NCI-H226 (cell line): ENCODE results near the gene GINS2.

Experiments used
- DNase-seq: peaks from one replicate; pipeline ENCODE4 v3.0.0-alpha.2; 2015

Gene GINS2

DNA sequence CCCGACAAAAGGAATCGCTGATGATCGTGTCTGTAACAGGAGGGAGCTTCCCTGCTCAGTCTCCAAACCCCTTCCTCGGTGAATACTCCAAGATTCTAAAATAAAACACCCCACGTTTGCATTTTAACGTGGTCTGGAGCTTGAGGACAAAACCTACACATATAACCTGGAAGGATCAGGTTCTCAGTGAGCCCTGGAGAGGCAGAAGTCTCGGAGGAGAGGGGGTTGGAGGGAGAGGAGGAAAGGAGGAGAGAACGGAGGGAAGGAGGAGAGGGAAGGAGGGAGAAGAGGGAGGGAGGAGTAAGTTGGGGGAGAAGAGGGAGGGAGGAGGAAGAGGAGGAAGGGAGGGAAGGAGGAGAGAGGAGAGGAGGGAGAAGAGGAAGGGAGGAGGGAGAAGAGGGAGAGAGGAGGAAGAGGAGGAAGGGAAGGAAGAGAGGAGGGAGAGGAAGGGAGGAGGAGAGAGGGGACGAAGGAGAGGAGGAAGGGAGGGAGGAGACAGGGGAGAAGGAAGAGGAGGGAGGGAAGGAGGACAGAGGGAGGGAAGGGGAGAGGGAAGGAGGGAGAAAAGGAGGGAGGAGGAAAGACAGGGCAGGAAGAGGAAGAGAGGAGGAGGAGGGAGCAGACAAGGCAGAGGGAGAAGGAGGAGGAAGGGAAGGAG, 27.4 kb upstream of the GINS2 start:
- no peak for DNase-seq

DNA sequence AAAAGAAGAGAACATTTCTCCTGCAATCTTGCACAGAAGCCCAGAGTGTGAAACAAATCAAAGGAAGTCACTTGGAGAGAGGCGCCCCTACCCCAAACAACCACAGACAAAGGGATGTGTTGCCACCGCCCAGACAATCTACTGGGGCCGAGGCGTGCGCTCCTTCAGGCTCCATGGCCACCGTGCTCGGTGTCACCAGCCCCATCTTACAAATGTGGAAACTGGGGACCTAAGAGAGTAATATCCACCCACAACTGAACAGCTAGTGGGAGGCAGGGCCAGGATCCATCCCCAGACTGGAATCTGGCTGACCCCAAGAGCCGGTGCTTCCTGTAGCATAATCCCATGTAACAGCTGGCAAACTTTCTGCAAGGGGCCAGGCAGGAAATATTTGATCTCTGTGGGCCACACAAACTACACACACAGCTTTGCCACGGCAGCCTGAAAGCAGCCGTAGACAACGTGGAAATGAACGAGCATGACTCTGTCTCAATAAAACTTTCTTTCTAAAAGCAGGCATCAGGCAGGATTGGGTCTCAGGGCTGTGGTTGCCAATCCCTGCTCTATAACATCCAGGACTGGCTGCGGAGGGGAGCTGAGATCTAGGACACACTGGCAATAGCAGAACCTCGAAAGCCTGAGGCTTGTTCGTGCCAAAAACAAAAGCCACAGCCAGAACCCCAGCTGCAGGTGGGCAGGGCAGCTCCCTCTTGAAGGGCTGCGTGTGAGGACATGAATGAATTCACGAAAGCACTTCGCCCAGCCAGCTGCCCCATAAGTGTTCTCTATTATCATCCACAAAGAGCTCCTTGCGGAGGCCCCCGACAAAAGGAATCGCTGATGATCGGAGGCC, 26.6 kb upstream of the GINS2 start:
- DNase-seq = no peak

DNA sequence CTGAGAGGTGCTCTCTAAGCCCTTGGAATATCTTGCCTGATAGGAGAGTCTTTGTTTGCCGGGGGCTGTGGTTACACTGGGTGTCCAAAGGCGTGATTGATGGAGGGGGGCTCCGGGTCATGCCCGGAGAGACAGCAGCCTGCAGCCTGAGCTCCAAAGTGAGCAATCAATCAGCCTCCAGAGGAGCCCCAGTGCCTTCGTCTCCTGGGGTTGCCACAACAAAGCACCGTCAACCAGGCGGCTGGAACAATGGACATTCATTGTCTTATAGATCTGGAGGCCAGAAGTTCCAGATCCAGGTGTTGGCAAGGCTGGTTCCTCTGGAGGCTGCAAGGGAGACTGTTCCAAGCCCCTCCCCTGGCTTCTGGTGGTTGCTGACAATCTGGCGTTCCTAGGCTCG, 24.0 kb upstream of the GINS2 start:
- no peak for DNase-seq

DNA sequence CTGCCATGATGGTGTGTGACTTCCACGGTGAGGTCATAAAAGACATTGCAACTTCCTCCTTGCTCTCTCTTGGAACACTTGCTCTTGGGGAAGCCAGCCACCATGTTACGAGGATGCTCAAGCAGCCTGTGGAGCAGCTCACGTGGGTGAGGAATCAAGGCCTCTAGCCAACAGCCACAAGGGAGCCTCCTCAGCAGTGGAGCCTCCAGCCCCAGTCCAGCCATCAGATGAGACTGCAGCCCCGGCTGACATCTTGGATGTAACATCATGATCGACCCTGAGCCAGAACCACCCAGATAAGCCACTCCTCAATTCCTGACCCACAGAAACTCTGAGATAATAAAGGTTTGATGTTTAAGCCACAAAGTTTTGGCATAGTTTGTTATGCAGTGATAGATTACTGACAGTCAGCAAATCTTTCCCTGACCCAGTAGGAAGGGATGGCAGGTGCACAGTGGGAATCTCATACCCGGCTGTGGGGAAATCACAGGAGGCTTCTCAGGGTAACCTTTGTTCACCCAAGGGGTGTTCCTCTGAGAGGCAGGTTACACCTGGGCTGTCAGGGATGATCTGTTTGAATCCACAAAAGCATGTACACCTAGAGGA, 23.3 kb upstream of the GINS2 start:
- no peak for DNase-seq

DNA sequence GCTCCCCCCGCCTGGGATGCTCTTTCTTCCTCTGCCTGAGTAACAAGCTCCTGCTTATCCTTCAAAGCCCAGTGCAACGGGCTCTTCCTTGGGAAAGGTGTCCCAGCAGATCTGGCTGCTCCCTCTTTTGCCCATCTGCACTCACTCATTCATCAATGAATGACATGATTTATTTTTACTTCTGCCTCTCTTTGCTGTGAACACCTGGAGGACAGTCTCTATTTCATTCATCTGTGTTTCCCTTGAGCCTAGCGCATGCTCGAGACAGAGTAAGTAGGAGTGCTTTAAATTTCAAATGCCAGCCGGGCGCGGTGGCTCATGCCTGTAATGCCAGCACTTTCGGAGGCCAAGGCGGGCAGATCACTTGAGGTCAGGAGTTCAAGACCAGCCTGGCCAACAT, 22.0 kb upstream of the GINS2 start:
- DNase-seq = no peak

DNA sequence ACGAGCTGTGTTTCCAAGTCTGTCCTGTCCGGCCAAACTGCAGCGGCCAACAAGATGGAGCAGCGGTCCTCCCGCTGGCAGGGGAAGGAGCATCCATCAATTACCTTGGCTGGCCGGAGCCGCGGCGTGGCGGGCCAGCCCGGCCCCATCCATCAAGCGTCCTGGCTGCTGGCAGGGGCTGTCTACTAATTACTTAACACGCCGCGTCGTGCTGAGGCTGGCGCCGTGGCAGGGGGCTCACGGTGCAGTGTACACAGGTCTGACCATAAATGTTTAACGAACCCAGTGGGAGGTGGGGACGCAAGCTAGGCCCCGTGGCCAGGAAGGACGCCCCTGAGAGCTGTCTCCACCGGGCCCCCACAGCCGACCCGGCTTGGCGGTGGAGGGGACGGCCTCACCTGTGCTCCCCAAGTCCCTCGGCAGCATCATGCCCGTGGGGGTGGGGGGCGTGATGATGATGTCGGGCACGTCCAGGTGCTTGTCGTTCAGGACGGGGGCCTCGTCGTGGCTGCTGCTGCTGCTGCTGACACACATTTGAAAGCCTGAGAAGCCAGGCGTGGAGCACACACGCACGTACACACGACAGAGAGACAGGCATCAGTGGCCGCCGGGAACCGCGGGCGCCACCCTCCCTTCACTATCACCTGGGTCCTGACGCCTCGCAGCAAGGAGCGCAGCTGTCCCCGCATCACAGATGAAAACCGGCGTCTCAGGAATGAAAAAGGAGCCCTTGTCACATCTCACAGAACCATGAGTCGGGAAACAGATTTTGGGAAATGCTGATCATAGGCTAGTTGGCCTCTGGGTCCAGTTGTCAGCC, 21.2 kb upstream of the GINS2 start:
- no peak for DNase-seq

DNA sequence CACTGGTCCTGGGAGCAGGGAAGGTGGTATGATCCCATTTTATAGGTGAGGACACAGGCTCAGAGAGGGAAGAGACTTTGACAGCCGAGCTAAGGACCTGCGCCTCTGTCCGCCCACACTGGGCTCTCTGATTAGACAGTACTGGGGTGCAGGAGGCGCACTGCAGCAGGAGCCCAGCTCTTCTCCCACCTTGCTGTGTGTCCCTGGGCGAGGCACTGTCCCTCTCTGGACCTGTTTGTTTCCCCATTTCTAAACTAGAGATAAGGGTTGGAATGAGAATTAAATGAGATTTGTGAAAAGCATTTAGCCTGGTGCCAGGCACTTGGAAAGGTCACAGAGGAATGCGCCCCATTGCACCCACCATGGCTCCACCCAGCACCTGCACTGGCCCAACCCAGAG, 19.6 kb upstream of the GINS2 start:
- no peak for DNase-seq

DNA sequence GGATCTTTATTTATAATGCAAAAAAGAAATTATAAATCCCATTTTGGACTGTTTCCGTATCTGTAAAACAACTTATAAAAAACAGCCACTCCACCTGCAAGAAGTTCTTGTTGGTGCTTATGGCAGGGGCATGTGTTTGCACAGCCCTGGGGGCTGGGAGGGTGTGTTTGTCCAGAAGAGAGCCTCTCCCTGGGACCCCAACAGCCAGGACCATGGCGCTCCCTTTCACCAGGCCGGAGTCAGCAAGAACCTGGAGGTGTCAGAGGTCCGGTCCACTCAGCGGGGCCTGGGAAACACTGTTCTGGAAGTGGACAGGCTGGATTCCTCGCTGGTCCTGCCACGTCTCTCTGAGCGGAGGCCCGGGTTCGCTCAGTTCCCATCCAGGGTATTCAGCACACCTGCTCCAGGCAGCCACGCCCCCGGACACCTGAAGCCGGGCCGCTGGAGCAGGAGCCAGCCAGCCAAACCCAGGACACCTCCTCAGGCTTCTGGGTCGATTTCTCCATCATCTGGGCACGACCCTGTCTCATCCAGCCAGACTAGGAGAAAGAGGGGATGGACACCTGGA, 18.9 kb upstream of the GINS2 start:
- DNase-seq = no peak

DNA sequence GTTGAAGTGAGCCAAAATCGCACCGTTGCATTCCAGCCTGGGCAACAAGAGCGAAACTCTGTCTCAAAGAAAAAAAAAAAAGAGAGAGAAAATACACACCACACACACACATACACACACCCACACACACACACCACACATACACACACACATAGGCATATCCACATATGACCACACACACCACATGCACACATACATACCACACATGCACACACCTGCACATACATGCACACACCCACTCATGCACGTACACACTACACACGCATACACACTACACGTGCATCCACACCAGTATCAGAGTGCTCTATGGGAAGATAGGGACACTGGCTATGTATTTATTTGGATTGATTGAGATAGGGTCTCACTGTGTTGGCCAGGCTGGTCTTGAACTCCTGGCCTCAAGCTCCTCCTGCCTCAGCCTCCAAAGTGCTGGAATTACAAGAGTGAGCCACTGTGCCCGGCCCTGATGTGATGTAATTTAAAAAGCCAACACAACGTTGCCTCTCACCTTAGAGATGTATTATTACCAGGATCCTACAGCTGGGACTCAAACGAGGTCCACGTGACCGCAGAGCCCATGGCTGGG, 17.8 kb upstream of the GINS2 start:
- DNase-seq = no peak

DNA sequence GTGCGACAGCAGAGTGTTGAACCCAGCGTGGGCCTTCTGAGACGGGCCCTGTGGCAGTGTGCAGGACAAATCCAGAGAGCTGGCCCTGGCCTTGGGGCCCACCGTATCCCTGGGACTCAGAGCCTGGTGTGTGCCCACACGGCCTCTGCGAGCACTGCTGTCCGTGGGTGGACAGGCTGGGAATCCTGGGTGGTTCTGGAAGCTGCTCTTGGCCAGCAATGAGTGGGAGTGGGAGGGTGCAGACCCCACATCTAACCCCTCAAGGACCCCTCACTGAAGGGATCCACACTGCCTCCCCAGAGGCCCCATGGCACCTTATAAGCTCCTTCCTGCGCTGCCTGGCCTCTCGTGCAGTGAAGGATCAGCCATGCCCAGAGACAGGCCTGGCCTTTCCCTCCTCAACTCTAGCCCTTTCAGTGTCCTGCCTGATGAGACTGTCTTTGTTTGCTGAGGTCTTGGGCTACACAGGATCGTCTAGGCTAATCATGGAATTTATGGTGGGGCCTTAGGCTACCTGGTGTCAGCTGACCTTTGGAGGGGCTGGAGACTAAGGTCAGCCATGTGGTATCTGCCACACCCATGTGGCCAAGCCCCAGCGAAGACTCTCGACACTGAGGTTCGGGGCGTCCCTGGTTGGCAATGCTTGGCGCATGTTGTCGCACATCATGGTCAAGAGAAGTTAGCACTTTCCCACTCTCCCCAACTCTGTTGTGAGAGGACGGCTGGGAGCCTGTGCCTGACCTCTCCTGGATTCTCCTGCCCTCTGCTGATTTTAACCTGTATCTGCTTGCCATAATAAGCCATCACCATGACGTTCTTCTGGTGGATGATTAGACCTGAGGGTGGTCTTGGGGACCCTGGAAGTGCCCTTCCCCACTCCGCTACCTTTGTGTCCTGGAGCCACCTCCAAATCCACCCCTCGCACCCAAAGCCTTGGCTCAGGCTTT, 16.4 kb upstream of the GINS2 start:
- DNase-seq = no peak

DNA sequence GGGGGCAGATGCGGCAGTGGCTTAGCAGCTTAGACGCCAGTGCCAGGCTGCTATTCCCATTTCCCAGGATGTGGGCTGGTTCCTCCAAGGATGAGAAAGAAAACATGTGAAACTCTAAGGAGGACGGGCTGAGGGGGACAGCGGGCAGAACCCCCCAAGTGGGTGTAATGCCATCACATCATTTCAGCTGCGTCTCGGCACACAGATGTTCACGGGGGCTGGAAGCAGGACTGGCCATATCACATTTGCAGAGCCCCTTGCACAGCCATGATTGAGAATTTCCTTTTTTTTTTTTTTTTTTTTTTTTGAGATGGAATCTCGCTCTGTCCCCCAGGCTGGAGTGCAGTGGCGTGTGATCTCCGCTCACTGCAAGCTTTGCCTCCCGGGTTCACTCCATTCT, 15.3 kb upstream of the GINS2 start:
- no peak for DNase-seq

DNA sequence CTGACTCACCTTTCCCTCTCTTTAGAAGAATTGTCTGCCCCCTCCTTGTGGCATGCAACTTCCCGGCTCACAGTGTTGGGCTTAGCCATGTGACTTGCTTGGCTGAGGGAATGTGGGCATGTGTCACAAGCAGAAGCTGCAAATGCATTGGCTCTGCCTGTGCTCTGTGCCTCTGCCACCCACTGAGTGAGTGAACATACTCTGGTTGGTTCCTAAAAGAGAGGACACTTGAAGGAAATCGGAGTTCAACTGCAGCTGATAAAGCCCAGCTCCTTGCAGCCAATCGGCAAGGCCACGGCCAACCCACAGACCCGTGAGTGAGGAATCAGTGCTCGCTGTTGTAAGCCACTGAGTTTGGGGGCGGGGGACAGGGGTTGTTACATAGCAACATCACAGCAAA, 10.9 kb upstream of the GINS2 start:
- no peak for DNase-seq

DNA sequence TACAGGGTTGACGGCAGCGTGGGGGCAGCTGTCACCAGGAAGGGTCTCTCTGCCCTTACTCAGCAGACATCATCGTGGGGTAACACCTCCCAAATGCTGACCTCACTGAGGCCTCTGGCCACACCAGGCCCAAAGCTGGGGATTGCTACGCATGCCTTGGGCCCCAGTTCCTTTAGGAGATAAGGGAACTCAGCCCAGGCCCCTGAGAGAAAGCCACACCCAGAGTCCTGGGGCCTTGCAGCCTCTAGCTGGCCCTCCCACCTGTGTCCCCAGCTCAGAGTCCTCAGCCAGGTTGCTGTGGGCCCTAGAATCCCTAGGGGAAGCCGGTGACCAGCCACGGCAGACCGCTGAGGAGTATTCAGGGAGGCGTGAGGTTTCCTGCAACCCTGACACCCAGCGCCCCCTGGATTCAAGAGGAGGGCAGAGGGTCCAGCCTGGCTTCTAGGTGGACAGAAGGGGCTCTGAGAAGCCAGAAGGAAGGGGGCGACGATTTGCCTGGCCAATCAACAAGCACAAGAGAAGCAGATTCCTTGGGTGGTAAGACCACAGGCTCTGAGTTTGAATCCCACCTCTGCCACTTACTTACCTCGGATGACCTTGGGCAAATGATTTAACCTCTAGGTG, 10.3 kb upstream of the GINS2 start:
- DNase-seq = no peak

DNA sequence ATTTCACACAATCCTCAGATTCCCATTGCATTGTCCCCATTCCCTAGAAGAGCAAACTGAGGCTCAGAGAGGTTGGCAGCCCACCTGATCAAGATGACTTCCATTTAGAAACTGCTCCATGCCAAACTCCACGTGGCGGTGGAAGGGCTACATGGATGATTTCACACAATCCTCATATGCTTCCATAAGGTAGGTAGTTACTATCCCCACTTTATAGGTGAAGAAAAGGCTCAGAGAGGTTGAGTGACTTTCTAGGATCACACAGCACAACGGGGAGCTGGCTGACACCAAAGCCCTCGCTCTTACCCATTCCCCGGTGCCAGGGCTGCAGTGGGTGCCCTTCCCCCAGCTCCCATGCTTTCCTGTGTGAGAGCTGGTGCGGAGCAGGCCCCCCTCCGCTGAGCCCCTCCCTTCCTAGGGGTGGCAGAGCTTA, 9.7 kb upstream of the GINS2 start:
- DNase-seq = no peak

DNA sequence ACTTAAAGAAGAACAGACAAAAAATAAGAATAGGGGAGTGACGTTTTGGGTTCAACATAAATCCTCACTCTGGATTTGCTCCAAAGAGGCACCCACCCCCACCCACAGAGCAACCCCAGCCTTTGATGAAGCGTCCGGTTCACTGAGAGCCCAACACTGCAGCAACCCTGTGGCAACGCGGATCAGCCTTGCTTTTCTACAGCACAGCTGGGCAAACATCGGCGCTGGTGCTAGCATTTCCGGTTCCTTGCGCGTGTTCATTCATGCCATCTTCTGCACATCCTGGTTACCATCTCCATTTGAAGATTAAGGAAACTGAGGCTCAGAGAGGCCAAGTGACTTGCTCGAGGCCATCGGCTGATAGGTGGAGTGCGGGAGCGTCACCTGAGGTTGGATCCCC, 8.7 kb upstream of the GINS2 start:
- DNase-seq = no peak

DNA sequence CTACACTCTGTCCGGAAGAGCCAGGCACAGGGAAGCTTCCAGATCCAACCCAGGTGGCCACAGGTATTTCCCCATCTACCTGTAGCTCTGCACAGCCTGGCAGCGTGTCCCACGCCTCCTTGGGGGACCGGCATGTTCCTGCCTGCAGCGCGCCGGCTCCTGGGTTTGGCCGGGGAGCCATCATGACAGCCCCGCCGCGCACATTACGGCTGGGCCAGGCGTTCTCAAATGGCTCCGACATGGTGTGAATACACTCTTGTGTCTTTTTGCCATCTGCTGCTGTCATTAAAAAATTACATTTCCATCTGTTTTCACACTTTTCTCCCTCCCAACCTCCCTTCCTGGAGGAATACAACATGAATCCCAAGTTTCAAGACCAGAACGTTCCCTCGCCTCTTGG, 8.0 kb upstream of the GINS2 start:
- no peak for DNase-seq

DNA sequence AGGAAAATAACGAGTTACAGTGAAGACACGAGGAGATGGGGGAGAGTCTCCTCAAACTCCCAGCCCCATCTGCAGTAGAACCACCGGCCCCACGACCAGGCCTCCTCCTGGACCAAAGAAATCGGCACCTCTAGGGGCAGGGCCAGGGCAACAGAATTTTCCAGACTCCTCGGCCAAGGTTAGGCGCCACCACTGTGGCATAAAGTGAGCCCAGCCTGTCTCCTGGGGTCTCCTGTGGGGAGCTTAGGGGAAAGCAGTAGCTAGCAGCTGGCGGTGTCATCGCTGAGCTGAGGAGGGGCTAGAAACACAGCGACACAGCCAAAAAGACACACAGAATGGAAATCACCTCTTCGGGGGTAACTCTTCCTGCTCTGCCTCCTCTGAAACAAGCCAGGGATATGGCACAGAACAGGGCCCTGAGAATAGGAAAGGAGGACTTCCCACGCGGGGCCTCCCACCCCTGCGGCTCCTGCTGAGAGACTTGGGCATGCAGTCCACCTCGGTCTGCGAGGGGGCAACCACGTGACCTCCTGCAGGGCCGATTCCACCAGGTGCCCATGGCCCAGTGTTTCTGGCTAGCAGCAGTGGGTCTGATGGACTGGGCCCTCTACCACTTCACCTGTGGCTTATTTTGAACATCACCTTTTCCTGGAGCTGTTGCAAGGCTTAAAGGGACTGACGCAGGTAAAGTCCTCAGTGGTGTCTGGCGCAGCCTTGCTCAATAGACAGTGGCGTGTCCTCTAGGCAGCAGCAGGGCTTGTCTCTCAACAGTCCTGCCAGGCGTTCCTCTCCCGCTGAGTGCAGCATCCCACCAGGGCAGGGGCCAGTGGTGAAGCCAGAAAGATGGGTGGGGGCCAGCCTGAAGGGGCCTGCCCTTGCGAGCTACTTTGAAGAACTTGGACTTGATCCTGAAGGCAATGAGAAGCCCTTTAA, 6.7 kb upstream of the GINS2 start:
- DNase-seq = no peak

DNA sequence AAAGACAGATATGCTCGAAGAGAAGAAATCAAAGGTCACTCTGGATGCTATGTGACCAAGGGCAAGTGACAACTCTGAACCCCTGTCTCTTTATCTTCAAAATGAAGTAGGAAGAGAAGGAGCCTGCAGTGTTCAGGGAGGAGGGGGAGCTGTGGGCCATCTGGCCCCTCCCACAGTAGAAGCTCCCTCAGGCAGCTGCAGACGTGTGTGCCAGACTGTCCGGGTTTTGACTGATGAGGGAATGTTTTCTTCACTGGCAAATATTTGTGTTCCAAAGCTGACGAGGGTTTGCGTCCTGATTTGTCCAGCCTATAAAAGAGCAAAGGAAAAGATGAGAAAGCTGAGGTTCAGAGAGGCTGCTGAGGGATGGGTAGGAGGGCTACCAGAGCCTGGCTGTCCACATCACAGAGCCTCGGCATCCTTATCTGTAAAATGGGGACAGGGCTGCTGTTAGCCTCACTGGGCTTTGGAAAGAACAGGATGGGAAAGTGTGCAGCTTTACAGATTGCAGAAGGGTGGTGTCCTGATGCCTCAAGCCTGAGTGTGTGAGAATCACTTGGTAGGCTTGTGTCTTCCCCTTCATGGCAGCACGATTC, 1.8 kb upstream of the GINS2 start:
- no peak for DNase-seq

DNA sequence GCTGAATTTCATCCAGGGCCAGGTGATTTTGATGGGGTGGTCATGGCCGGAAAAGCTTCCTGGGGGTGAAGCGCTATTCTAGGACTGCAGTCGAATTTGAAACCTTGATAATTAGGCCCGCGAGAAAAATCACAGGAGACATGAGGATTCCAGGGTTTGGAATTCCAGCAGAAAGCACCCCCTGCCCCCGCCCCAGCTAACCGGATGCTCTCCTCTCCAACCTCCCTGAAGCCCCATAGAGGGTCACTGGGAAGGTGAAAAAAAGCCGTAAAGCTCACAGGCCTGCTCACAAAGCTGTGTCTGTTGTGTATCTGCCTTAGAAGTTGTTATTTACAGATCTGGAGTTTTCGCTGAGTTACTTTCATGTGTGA, 1.2 kb upstream of the GINS2 start:
- DNase-seq = no peak
